HepG2 (cell line): Measurements from ENCODE around the gene GMPR.

ENCODE experiments used
- BORCS8-MEF2B ChIP-seq: sonication (generic); formaldehyde crosslinking; IDR thresholded peaks from 2 replicates; pipeline ENCODE4 v1.8.0; 2022; ENCODE audit warnings: mild to moderate bottlenecking, missing genetic modification reagents
- REL ChIP-seq: sonication (generic); formaldehyde crosslinking; conservative IDR thresholded peaks from 2 replicates; pipeline ENCODE4 v1.8.0; 2022; ENCODE audit warnings: mild to moderate bottlenecking, missing genetic modification reagents, moderate library complexity
- ZNF274 ChIP-seq: sonication (generic); formaldehyde crosslinking; IDR thresholded peaks from 2 replicates; pipeline ENCODE4 v1.5.1; 2020; ENCODE audit warnings: mild to moderate bottlenecking, missing genetic modification reagents

GRCh38 chr6:16327777-16328325, 89.5 kb downstream of the GMPR start:
- no peak for TF ChIP-seq ZNF274 (CRISPR knock-in tag)
- no peak for TF ChIP-seq REL (CRISPR knock-in tag)
- TF ChIP-seq BORCS8-MEF2B = no peak
